Measurements from ENCODE around the gene TMEM14A.

Gene TMEM14A

GRCh38 chr6:52634211-52634610, 36.7 kb upstream of the TMEM14A start:
- H3K4me3 ChIP-seq (ENCODE audit: low read length), result no peak overlapping the region
- H3K9me3 ChIP-seq (ENCODE audit: insufficient read depth, low read length), result no peaks in the 10 kb centered on the region
- no peaks in the 10 kb centered on the region for H3K79me2 ChIP-seq (ENCODE audit: low read length)
- H3K36me3 ChIP-seq (replicated peaks; ENCODE audit: low read depth, low read length), result no peaks in the 10 kb centered on the region
- H4K20me1 ChIP-seq (ENCODE audit: insufficient read depth, low read length), result no peaks in the 10 kb centered on the region
- no peak overlapping the region for H3K4me2 ChIP-seq (ENCODE audit: low read length)
- no peak overlapping the region for H3K27ac ChIP-seq (ENCODE audit: low read length)
- no peak overlapping the region for H3K9ac ChIP-seq (ENCODE audit: low read length)
- TF ChIP-seq EZH2phosphoT487 (IDR thresholded peaks at IDR 0.05; ENCODE audit: low read depth), result no peak
- no peaks in the 10 kb centered on the region for H3K27me3 ChIP-seq (ENCODE audit: low read depth, low read length)
- no peak overlapping the region for H2AFZ ChIP-seq (ENCODE audit: low read depth, low read length)
- no peaks in the 10 kb centered on the region for H3K4me1 ChIP-seq (ENCODE audit: low read length)

GRCh38 chr6:52635049-52635577, 35.8 kb upstream of the TMEM14A start:
- Histone ChIP-seq H3K27ac (ENCODE audit: low read length) (no peak overlapping the region), H3K9ac (ENCODE audit: low read length) (no peak overlapping the region), H3K36me3 (replicated peaks; ENCODE audit: low read depth, low read length) (no peaks in the 10 kb centered on the region), H4K20me1 (ENCODE audit: insufficient read depth, low read length) (no peaks in the 10 kb centered on the region), H3K4me2 (ENCODE audit: low read length) (no peak overlapping the region), H3K4me3 (ENCODE audit: low read length) (no peak overlapping the region), H3K4me1 (ENCODE audit: low read length) (no peaks in the 10 kb centered on the region), H3K79me2 (ENCODE audit: low read length) (no peaks in the 10 kb centered on the region), H3K27me3 (ENCODE audit: low read depth, low read length) (0 out of 2 replicates have a peak, but pooled peaks cover under 1% of the 10 kb centered on the region), H2AFZ (ENCODE audit: low read depth, low read length) (no peak overlapping the region), H3K9me3 (ENCODE audit: insufficient read depth, low read length) (no peaks in the 10 kb centered on the region)
- TF ChIP-seq CTCF (IDR thresholded peaks at IDR 0.05; ENCODE audit: low read depth, low read length), result no peak
- no peak for TF ChIP-seq EZH2phosphoT487 (IDR thresholded peaks at IDR 0.05; ENCODE audit: low read depth)

GRCh38 chr6:52636830-52637229, 34.1 kb upstream of the TMEM14A start:
- peaks cover 11% of the 10 kb centered on the region; the same call in 1 of the 2 replicates for H3K27me3 ChIP-seq (ENCODE audit: low read depth, low read length)
- H3K36me3 ChIP-seq (replicated peaks; ENCODE audit: low read depth, low read length), result no peaks in the 10 kb centered on the region
- H3K4me1 ChIP-seq (ENCODE audit: low read length), result no peaks in the 10 kb centered on the region
- no peaks in the 10 kb centered on the region for H3K9me3 ChIP-seq (ENCODE audit: insufficient read depth, low read length)
- no peaks in the 10 kb centered on the region for H3K79me2 ChIP-seq (ENCODE audit: low read length)
- H3K4me3 ChIP-seq (ENCODE audit: low read length), result no peak overlapping the region
- no peak overlapping the region for H2AFZ ChIP-seq (ENCODE audit: low read depth, low read length)
- H3K4me2 ChIP-seq (ENCODE audit: low read length), result no peak overlapping the region
- TF ChIP-seq EZH2phosphoT487 (IDR thresholded peaks at IDR 0.05; ENCODE audit: low read depth) (no peak), CTCF (IDR thresholded peaks at IDR 0.05; ENCODE audit: low read depth, low read length) (no peak)
- no peak overlapping the region for H3K9ac ChIP-seq (ENCODE audit: low read length)
- H3K27ac ChIP-seq (ENCODE audit: low read length), result no peak overlapping the region
- H4K20me1 ChIP-seq (ENCODE audit: insufficient read depth, low read length), result no peaks in the 10 kb centered on the region

GRCh38 chr6:52639493-52639892, 31.4 kb upstream of the TMEM14A start:
- H3K4me1 ChIP-seq (ENCODE audit: low read length), result no peaks in the 10 kb centered on the region
- no peaks in the 10 kb centered on the region for H3K9me3 ChIP-seq (ENCODE audit: insufficient read depth, low read length)
- no peak overlapping the region for H3K4me3 ChIP-seq (ENCODE audit: low read length)
- H4K20me1 ChIP-seq (ENCODE audit: insufficient read depth, low read length), result no peaks in the 10 kb centered on the region
- no peak overlapping the region for H3K9ac ChIP-seq (ENCODE audit: low read length)
- H3K27ac ChIP-seq (ENCODE audit: low read length), result no peak overlapping the region
- TF ChIP-seq CTCF (IDR thresholded peaks at IDR 0.05; ENCODE audit: low read depth, low read length) (no peak), EZH2phosphoT487 (IDR thresholded peaks at IDR 0.05; ENCODE audit: low read depth) (no peak)
- peaks cover 11% of the 10 kb centered on the region; the same call in 1 of the 2 replicates for H3K27me3 ChIP-seq (ENCODE audit: low read depth, low read length)
- H3K79me2 ChIP-seq (ENCODE audit: low read length), result no peaks in the 10 kb centered on the region
- H3K36me3 ChIP-seq (replicated peaks; ENCODE audit: low read depth, low read length), result no peaks in the 10 kb centered on the region
- H2AFZ ChIP-seq (ENCODE audit: low read depth, low read length), result no peak overlapping the region
- no peak overlapping the region for H3K4me2 ChIP-seq (ENCODE audit: low read length)

Data from OCI-LY3 (cell line).